Measurements from ENCODE around the gene FCHSD2. TPM values are rescaled to one million over a fixed set of nuclear protein-coding genes. Genes with fewer than 3 reads are reported as not detected.
"Not testable (repeated sequence)": the region's sequence is repeated elsewhere in the genome, so short reads cannot be mapped to it uniquely, and the experiment has no call there.

FCHSD2 gene
- polyA plus RNA-seq, 3 donors = 34.3 to 38.3 (median 34.6) TPM

- DNase-seq = peak; percentile 58
Measured at GRCh38 chr11:72836111-72836510, 306.0 kb downstream of the FCHSD2 start.

GRCh38 chr11:72834905-72835304 is 307.2 kb downstream of the FCHSD2 start:
- no peak for DNase-seq

- peak; percentile 69 for DNase-seq
Measured at GRCh38 chr11:72833811-72834493, 308.2 kb downstream of the FCHSD2 start.

- no peak for DNase-seq
Measured at GRCh38 chr11:72833083-72833733, 308.9 kb downstream of the FCHSD2 start.

- no peak for DNase-seq
Measured at GRCh38 chr11:72832301-72833082, 309.6 kb downstream of the FCHSD2 start.

GRCh38 chr11:72831521-72832300 is 310.4 kb downstream of the FCHSD2 start:
- DNase-seq = peak; percentile 80

GRCh38 chr11:72829884-72830533 is 312.1 kb downstream of the FCHSD2 start:
- no peak for DNase-seq

- DNase-seq = no peak
Measured at GRCh38 chr11:72829178-72829577, 312.9 kb downstream of the FCHSD2 start.

GRCh38 chr11:72828692-72829101 is 313.4 kb downstream of the FCHSD2 start:
- DNase-seq = no peak

GRCh38 chr11:72828081-72828567 is 314.0 kb downstream of the FCHSD2 start:
- DNase-seq = no peak

GRCh38 chr11:72827656-72828055 is 314.5 kb downstream of the FCHSD2 start:
- not testable (repeated sequence) for DNase-seq

- DNase-seq = no peak
Measured at GRCh38 chr11:72826942-72827480, 315.1 kb downstream of the FCHSD2 start.

GRCh38 chr11:72826191-72826941 is 315.8 kb downstream of the FCHSD2 start:
- DNase-seq = no peak

- DNase-seq = no peak
Measured at GRCh38 chr11:72825661-72826060, 316.5 kb downstream of the FCHSD2 start.

GRCh38 chr11:72824811-72825505 is 317.2 kb downstream of the FCHSD2 start:
- DNase-seq = no peak

GRCh38 chr11:72824020-72824419 is 318.1 kb downstream of the FCHSD2 start:
- no peak for DNase-seq

GRCh38 chr11:72823105-72823804 is 318.9 kb downstream of the FCHSD2 start:
- no peak for DNase-seq

- peak; percentile 90 for DNase-seq
Measured at GRCh38 chr11:72821920-72822799, 320.0 kb downstream of the FCHSD2 start.
